VCaP (cell line): ENCODE measurements around the gene SUPT5H.

Source experiments
- H3K27ac ChIP-seq: fragments of 450-650 bp; 2 replicates; pipeline ENCODE4 v1.5.1; 2017
- TF ChIP-seq, protein P1 (sequence below): fragments of 450-650 bp; conservative IDR thresholded peaks from 2 replicates; pipeline ENCODE4 v1.5.1; 2017; ENCODE audit warnings: mild to moderate bottlenecking, moderate library complexity

Gene SUPT5H

DNA sequence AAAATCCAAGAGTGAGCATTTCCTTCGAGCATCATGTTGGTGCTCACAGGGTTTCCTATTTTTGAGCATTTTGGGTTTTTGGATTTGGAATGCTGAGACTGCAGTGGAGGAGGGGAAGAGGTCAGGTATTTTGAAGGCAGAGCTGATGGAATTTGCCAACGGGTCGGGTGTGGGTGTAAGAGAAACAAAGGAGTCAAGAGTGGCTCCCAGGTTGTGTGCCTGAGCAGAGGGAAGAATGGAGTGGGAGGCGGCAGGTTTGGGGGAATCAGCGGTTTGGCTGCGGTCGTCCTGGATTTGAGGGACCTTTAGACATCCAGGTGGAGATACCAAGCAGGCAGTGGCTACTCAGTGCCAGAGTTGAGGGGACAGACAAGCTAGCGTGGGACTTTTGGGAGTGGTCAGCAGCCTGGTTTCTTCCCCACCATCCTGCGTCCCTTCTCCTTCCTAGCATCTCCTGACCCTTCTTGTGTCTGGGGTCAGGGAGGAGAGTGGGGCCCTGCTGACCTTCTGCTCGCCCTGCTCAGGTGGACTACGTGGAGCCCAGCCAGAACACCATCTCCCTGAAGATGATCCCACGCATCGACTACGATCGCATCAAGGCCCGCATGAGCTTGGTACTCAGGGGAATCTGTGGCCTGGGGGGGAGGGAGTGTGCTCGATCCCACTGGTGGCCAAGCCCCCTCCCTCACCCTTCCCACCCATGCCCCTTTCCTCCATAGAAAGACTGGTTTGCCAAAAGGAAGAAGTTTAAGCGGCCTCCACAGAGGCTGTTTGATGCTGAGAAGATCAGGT is 20.8 kb downstream of the SUPT5H start:
- no peak overlapping the region for H3K27ac ChIP-seq
- TF ChIP-seq, protein P1, sequence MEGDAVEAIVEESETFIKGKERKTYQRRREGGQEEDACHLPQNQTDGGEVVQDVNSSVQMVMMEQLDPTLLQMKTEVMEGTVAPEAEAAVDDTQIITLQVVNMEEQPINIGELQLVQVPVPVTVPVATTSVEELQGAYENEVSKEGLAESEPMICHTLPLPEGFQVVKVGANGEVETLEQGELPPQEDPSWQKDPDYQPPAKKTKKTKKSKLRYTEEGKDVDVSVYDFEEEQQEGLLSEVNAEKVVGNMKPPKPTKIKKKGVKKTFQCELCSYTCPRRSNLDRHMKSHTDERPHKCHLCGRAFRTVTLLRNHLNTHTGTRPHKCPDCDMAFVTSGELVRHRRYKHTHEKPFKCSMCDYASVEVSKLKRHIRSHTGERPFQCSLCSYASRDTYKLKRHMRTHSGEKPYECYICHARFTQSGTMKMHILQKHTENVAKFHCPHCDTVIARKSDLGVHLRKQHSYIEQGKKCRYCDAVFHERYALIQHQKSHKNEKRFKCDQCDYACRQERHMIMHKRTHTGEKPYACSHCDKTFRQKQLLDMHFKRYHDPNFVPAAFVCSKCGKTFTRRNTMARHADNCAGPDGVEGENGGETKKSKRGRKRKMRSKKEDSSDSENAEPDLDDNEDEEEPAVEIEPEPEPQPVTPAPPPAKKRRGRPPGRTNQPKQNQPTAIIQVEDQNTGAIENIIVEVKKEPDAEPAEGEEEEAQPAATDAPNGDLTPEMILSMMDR: no peak

DNA sequence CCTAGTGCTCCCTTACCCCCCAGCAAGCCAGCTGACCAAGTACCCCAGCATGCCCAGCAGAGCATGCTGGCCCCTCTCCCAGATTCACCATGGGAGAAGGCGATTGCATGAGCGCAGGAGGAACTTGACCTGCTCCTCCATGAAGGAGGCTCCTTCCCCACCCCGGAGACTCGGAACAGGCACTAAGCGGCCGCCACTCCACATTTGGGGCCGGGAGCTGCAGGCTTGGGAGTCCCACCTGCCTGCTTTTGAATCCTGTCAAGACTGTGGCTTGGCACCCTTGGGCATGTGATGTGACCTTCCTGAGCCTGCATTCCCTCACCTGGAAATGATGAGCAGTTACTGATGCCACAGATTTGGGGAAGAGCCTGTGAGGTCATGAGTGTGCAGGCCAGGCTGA is 22.6 kb downstream of the SUPT5H start:
- no peak overlapping the region for H3K27ac ChIP-seq
- TF ChIP-seq, protein P1: no peak

DNA sequence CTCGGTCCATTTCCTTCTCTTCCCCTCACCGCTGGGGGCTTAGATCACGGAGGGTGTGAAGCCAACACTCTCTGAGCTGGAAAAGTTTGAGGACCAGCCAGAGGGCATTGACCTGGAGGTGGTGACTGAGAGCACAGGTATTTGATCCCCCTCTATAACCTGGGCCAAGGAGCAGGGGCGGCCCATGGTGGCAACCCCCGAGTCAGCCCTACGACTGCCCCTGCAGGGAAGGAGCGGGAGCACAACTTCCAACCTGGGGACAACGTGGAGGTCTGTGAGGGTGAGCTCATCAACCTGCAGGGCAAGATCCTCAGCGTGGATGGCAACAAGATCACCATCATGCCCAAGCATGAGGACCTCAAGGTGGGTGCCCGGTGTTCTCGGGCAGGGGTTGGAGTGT is 23.7 kb downstream of the SUPT5H start:
- H3K27ac ChIP-seq: no peak overlapping the region

DNA sequence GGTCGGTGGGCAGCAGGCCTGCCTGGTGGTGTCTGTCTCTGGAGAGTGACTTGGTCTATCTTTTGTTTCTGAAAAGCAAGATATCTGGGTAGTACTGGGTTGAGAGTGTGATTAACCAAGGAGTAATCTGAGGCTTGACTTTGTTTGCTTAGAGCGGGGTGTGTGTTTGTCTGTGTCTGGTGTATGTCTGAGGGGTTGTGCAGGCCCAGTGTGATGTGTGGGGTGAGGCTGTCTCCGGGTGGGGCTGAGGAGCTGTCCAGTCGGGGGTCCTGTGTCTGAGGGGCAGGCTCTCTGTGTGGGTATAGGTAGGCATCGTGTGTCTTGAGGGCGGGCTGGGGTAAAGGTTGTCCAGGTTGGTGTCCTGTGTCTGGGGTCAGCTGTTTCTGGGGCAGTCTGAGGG is 24.2 kb downstream of the SUPT5H start:
- TF ChIP-seq, protein P1: no peak
- no peak overlapping the region for H3K27ac ChIP-seq

More for the DNA sequence above, 23.7 kb downstream of the SUPT5H start:
- TF ChIP-seq, protein P1: no peak

DNA sequence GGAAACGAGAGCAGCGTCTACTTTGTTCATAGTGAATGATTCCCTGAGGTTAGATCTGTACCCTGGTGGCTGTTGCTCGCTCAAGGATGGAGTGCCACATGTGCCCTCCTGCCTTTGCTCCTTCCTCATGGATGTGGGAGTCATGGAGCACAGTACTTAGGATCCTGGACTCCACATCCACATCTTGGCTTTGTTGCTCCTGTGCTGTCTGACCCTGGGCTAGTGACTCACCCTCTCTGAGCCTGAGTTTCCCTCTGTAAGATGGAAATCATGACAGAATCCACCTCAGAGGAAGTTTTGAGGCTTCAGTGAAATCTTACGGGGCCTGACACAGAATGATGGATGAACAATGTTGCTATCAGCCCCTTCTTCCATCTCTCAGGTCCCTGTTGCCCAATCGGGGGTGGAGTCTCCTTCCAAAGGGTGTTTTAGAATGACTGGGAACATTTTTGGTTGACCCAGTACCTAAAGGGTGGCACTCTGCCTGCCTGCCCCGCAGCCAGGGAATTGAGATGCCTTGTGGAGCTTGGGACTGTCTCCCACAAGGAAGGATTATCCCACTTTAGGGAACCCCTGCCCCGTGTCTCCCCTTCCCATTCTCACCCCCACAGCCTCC is 25.4 kb downstream of the SUPT5H start:
- no peak overlapping the region for H3K27ac ChIP-seq
- TF ChIP-seq, protein P1: no peak

DNA sequence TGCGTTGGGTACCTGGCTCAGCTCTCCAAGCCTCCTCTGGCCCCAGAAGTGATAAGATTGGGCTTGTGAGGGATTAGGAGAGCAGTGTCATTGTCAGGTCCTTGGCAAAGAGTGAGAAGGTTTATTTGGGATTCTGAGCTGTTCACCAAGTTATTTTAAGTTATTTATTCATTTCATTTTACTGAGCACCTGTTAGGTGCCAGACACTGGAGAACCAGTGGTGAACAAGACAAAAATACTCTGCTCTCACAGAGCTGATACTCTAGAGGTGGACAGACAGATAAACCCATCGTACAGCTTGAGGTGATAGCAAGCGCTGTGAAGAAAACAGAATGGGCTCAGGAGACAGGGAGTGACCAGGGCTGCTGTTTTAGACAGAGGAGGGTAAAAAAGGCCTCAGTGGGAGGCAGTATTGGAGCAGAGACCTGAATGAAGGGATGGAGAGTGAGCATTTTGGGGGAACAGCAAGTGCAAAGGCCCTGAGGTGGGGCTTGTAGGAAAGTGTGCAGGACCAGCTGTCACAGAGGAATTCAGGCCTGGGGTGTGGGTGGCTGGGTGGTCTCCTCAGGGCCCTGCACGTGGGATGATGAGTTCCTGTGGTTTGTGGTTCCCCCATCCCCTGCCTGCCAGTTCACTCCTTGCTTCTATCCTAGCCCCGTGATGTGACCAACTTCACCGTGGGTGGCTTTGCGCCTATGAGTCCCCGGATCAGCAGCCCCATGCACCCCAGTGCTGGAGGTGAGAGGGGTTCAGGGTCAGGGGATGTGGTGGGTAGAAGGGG is 26.6 kb downstream of the SUPT5H start:
- no peak overlapping the region for H3K27ac ChIP-seq
- TF ChIP-seq, protein P1: no peak

DNA sequence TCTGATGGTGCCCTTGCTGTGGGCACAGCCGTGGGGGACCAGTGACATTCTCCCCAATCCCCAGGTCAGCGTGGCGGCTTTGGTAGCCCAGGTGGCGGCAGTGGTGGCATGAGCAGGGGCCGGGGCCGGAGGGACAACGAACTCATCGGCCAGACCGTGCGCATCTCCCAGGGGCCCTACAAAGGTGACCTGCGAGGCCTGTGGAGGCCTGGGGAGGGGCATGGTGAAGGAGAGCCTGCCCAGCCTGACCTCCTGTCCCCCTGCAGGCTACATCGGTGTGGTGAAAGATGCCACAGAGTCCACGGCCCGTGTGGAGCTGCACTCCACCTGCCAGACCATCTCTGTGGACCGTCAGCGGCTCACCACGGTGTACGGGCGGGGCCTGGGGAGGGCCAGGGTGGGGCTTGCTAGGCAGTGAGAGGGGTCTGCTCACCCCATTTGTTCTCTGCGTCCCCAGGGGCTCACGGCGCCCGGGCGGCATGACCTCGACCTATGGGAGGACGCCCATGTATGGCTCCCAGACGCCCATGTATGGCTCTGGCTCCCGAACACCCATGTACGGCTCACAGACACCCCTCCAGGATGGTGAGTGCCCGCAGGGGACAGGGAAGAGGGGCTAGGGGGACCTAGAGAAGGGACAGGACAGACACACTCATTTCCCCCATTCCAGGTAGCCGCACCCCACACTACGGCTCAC is 27.5 kb downstream of the SUPT5H start:
- TF ChIP-seq, protein P1: no peak
- H3K27ac ChIP-seq: no peak overlapping the region
